ENCODE data around the gene OR51B5. TPM values are rescaled to one million over a fixed set of nuclear protein-coding genes. Genes with fewer than 3 reads are reported as not detected.
"Not testable (repeated sequence)": the region's sequence is repeated elsewhere in the genome, so short reads cannot be mapped to it uniquely, and the experiment has no call there.

The OR51B5 gene
- total RNA-seq, 2 donors from 2014 or later: not detected

DNA sequence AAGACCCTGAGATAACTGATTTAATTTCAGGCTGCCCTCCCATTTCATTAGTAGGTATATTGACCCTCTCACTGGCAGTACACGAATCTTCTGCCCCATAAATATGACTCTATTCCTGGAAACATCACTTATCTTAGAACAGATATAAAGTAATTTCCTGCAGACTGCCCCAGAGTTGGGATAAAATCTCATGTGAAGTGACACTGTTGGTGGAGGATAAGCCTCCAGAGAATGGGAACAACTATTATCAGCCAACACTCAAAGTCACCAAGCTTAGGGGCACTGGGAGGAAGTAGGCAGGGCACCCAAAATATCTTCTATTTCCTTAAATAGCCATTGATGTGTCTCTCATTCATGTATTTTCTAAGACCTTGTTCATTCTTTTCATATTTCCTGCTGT lies 8.2 kb downstream of the OR51B5 start:
- intact Hi-C loops (cut with DNase I): no loop called here
- no peaks in the 10 kb centered on the region for H3K9me3 ChIP-seq
- H3K4me1 ChIP-seq: no peaks in the 10 kb centered on the region
- DNase-seq (no peak), ATAC-seq (no peak)
- TF ChIP-seq, protein P1, sequence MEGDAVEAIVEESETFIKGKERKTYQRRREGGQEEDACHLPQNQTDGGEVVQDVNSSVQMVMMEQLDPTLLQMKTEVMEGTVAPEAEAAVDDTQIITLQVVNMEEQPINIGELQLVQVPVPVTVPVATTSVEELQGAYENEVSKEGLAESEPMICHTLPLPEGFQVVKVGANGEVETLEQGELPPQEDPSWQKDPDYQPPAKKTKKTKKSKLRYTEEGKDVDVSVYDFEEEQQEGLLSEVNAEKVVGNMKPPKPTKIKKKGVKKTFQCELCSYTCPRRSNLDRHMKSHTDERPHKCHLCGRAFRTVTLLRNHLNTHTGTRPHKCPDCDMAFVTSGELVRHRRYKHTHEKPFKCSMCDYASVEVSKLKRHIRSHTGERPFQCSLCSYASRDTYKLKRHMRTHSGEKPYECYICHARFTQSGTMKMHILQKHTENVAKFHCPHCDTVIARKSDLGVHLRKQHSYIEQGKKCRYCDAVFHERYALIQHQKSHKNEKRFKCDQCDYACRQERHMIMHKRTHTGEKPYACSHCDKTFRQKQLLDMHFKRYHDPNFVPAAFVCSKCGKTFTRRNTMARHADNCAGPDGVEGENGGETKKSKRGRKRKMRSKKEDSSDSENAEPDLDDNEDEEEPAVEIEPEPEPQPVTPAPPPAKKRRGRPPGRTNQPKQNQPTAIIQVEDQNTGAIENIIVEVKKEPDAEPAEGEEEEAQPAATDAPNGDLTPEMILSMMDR (IDR thresholded peaks at IDR 0.05): no peak
- no peak for TF ChIP-seq POLR2A (IDR thresholded peaks at IDR 0.05)
- H3K36me3 ChIP-seq (replicated peaks in 1 of 2; ENCODE audit: insufficient read depth in 1 of 2, low read depth in 2 of 2): no peaks in the 10 kb centered on the region
- no peak overlapping the region for H3K4me3 ChIP-seq
- H3K27ac ChIP-seq: no peak overlapping the region
- 29 to 32% methylated on average over 1 of the region's 1 CpG for WGBS, 2 donors
- H3K27me3 ChIP-seq: no peaks in the 10 kb centered on the region

DNA sequence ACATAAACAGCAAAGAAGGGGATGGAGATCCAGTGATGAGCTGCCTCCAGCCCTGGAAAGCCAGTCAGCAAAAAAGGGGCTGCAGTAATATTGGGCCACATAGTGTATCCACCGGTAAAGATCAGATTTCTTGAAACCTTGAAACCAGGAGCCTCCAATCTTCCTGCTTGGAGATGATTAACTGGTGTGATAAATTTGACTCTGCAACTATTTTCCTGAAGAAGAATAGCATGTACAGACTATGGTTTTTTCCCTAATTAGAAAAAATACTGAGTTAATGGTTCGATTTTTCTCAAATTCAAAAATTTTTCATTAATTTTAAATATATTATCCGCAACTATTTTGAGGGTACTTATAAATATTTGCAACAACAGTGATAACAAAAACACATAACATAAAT lies 19.1 kb downstream of the OR51B5 start, which contains the start of gene OR51B2:
TSS of gene OR51B2 (minus strand) at position 101 of the 400 bp plus-strand sequence. CDS start at position 101, 0 bp downstream.
- Histone ChIP-seq H3K27ac (no peak within 1 kb of the TSS), H3K36me3 (replicated peaks in 1 of 2; ENCODE audit: insufficient read depth in 1 of 2, low read depth in 2 of 2) (no peaks in the 10 kb centered on the region), H3K4me1 (no peaks in the 10 kb centered on the region), H3K27me3 (no peaks in the 10 kb centered on the region), H3K9me3 (no peaks in the 10 kb centered on the region), H3K4me3 (no peak within 1 kb of the TSS)
- no peak for DNase-seq
- TF ChIP-seq, protein P1 (IDR thresholded peaks at IDR 0.05): no peak
- TF ChIP-seq POLR2A (IDR thresholded peaks at IDR 0.05): no peak
- intact Hi-C loops (cut with DNase I): no loop called here
- 54 to 63% methylated on average over 3 of the region's 3 CpGs for WGBS, 2 donors
- ATAC-seq: no peak

DNA sequence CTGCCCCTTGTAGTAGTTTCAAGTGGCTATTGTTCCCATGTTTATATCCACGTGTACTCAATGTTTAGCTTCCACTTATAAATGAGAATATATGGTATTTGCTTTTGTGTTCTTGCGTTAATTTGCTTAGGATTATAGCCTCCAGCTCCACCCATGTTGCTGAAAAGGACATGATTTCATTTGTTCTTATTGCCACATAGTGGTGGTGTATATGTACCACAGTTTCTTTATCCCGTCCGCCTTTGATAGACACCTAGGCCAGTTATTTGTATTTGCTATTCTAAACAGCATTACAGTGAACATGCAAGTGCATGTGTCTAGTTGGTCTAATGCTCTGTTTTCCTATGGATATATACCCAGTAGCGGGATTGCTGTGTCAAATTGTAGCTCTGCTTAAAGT lies 26.0 kb downstream of the OR51B5 start:
- intact Hi-C loops (cut with DNase I): no loop called here
- Histone ChIP-seq H3K4me1 (no peaks in the 10 kb centered on the region), H3K9me3 (no peaks in the 10 kb centered on the region), H3K36me3 (replicated peaks in 1 of 2; ENCODE audit: insufficient read depth in 1 of 2, low read depth in 2 of 2) (no peaks in the 10 kb centered on the region), H3K27me3 (no peaks in the 10 kb centered on the region), H3K27ac (no peak overlapping the region), H3K4me3 (no peak overlapping the region)
- WGBS, 2 donors: 50 to 61% methylated on average over 5 of the region's 5 CpGs
- TF ChIP-seq POLR2A (IDR thresholded peaks at IDR 0.05): no peak
- TF ChIP-seq, protein P1 (IDR thresholded peaks at IDR 0.05): no peak
- ATAC-seq (no peak), DNase-seq (no peak)

DNA sequence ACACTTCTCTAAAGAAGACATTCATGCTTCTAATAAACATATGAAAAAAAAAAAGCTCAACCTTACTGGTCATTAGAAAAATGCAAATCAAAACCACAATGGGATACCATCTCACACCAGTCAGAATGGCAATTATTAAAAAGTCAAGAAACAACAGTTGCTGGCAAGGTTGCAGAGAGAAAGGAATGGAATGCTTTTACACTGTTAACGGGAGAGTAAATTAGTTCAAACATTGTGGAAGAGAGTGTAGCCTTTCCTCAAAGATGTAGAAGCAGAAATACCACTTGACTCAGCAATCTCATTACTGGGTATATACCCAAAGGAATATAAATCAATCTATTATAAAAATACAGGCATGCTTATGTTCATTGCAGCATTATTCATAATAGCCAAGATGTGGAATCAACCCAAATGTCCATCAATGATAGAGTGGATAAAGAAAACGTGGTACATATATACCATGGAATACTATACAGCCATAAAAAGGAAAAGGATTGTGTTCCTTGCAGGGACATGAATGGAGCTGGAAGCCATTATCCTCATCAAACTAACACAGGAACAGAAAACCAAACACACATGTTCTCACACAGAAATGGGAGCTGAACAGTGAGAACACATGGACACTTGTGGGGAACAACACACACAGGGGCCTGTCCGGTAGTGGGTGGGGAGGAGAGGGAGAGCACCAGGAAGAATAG lies 29.8 kb downstream of the OR51B5 start:
- H3K9me3 ChIP-seq; DNase-seq; H3K4me3 ChIP-seq; H3K27me3 ChIP-seq; H3K27ac ChIP-seq; ATAC-seq; H3K4me1 ChIP-seq; H3K36me3 ChIP-seq (replicated peaks in 1 of 2; ENCODE audit: insufficient read depth in 1 of 2, low read depth in 2 of 2); intact Hi-C loops (cut with DNase I): not testable (repeated sequence)
- 64 to 83% methylated on average over 3 of the region's 3 CpGs for WGBS, 2 donors

DNA sequence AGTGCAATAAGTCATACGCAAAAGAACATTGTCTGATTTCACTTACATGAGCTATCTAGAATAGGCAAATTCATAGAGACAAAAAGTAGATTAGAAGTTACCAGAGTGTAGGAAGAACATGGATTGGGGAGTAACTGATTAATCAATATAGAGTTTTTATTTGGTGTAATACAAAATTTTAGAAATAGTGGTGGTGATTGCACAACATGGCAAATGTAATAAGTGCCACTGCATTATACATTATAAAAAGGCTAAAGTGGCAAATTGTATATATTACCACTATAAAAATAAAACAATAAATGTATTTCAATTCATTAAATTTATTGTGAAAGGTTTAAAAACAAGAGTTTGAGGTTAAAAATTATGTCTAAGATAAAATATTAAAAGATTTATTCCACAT lies 32.9 kb downstream of the OR51B5 start:
- no peaks in the 10 kb centered on the region for H3K4me1 ChIP-seq
- TF ChIP-seq, protein P1 (IDR thresholded peaks at IDR 0.05): no peak
- TF ChIP-seq POLR2A (IDR thresholded peaks at IDR 0.05): no peak
- no peak for ATAC-seq
- H3K27me3 ChIP-seq: no peaks in the 10 kb centered on the region
- H3K9me3 ChIP-seq: no peaks in the 10 kb centered on the region
- H3K27ac ChIP-seq: no peak overlapping the region
- H3K4me3 ChIP-seq: no peak overlapping the region
- 95 to 97% methylated on average over 1 of the region's 1 CpG for WGBS, 2 donors
- H3K36me3 ChIP-seq (replicated peaks in 1 of 2; ENCODE audit: insufficient read depth in 1 of 2, low read depth in 2 of 2): no peaks in the 10 kb centered on the region
- intact Hi-C loops (cut with DNase I): no loop called here
- no peak for DNase-seq

Measured in body of pancreas (tissue), 4 donors.